ENCODE measurements around the gene INTU.

INTU gene

GRCh38 chr4:127756906-127757305, 124.1 kb downstream of the INTU start:
- no peak for DNase-seq

- DNase-seq, result no peak
Observed at GRCh38 chr4:127759228-127759820, 126.6 kb downstream of the INTU start.

GRCh38 chr4:127759893-127760292, 127.1 kb downstream of the INTU start:
- no peak for DNase-seq

- DNase-seq, result no peak
Observed at GRCh38 chr4:127771535-127772275, 138.9 kb downstream of the INTU start.

- no peak for DNase-seq
Observed at GRCh38 chr4:127772769-127773671, 140.3 kb downstream of the INTU start.

- DNase-seq, result no peak
Observed at GRCh38 chr4:127775843-127776242, 143.1 kb downstream of the INTU start.
